ENCODE data around the gene CYP11A1. TPM values are rescaled to one million over a fixed set of nuclear protein-coding genes. Genes with fewer than 3 reads are reported as not detected.

CYP11A1 gene
- total RNA-seq, 1 donor from 2014 or later, result 0.80 TPM

GRCh38 chr15:74403991-74404563 is 36.6 kb upstream of the CYP11A1 start:
- Mint-ChIP-seq H3K36me3 (no peaks in the 10 kb centered on the region), H3K27ac (no peak overlapping the region), H3K4me3 (no peak overlapping the region)

DNA sequence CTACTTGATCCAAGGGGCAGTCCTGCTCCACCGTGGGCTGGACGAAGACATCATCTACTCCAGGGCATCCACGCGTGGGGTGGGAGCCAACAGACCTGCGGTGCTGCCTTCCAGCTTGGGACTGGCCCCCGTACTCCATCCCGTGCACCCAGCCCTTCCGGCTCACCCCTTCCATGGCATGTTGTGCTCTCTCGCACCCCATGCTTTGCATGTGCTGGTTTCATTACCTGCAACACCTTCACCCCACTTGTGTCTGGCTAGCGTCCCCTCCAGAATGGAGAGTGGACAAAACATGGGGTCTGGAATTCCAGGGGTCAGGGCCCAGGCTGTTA is 36.1 kb upstream of the CYP11A1 start:
- H3K36me3 Mint-ChIP-seq, result no peaks in the 10 kb centered on the region
- peaks cover 5% of the 10 kb centered on the region for H3K27me3 Mint-ChIP-seq
- H3K27ac Mint-ChIP-seq, result no peak overlapping the region
- no peak overlapping the region for H3K4me3 Mint-ChIP-seq
- TF ChIP-seq, protein P1, sequence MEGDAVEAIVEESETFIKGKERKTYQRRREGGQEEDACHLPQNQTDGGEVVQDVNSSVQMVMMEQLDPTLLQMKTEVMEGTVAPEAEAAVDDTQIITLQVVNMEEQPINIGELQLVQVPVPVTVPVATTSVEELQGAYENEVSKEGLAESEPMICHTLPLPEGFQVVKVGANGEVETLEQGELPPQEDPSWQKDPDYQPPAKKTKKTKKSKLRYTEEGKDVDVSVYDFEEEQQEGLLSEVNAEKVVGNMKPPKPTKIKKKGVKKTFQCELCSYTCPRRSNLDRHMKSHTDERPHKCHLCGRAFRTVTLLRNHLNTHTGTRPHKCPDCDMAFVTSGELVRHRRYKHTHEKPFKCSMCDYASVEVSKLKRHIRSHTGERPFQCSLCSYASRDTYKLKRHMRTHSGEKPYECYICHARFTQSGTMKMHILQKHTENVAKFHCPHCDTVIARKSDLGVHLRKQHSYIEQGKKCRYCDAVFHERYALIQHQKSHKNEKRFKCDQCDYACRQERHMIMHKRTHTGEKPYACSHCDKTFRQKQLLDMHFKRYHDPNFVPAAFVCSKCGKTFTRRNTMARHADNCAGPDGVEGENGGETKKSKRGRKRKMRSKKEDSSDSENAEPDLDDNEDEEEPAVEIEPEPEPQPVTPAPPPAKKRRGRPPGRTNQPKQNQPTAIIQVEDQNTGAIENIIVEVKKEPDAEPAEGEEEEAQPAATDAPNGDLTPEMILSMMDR (conservative IDR thresholded peaks at IDR 0.05), result no peak
- peaks cover 20% of the 10 kb centered on the region for H3K4me1 Mint-ChIP-seq (ENCODE audit: unreplicated experiment)
- no peaks in the 10 kb centered on the region for H3K9me3 Mint-ChIP-seq
- no peak for DNase-seq (ENCODE audit: extremely low spot score, unreplicated experiment)

More at GRCh38 chr15:74403991-74404563, 36.6 kb upstream of the CYP11A1 start:
- Mint-ChIP-seq H3K9me3 (no peaks in the 10 kb centered on the region), H3K4me1 (ENCODE audit: unreplicated experiment) (peaks cover 21% of the 10 kb centered on the region), H3K27me3 (peaks cover 6% of the 10 kb centered on the region)
- no peak for DNase-seq (ENCODE audit: extremely low spot score, unreplicated experiment)
- TF ChIP-seq, protein P1 (conservative IDR thresholded peaks at IDR 0.05), result no peak

- Mint-ChIP-seq H3K27ac (no peak overlapping the region), H3K27me3 (peaks cover 2% of the 10 kb centered on the region), H3K36me3 (no peaks in the 10 kb centered on the region), H3K4me1 (ENCODE audit: unreplicated experiment) (peaks cover 17% of the 10 kb centered on the region), H3K4me3 (no peak overlapping the region), H3K9me3 (no peaks in the 10 kb centered on the region)
- TF ChIP-seq, protein P1 (conservative IDR thresholded peaks at IDR 0.05), result no peak
- DNase-seq (ENCODE audit: extremely low spot score, unreplicated experiment), result no peak
Measured at GRCh38 chr15:74402873-74403587, 35.6 kb upstream of the CYP11A1 start.

DNA sequence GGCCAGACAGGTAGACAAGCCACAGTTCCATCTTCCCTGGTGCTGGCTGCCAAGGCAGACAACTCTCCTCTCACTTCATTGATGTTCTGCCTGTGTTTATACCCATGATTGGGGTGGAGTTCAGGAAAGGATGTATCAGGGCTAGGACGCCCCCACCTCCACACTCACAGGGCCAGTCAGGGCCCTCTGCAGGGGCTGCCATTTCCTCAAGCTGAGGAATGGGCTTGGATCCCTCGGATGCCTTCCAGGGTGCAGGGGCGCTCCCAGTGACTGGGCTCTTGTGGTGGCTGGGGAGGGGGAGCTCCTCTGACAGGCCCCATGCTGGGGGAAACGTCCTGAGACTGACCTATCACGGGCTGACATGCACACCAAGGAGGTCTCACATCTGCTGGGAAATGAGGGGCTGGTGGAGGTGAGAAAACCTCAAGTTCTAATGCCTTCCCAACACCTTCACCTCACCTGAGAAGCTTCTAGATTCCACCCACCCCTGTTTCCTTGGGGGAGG is 34.9 kb upstream of the CYP11A1 start:
- no peak for DNase-seq (ENCODE audit: extremely low spot score, unreplicated experiment)
- H3K36me3 Mint-ChIP-seq, result no peaks in the 10 kb centered on the region
- TF ChIP-seq, protein P1 (conservative IDR thresholded peaks at IDR 0.05), result no peak
- H3K9me3 Mint-ChIP-seq, result no peaks in the 10 kb centered on the region
- H3K4me1 Mint-ChIP-seq (ENCODE audit: unreplicated experiment), result peaks cover 16% of the 10 kb centered on the region
- H3K4me3 Mint-ChIP-seq, result no peak overlapping the region
- no peak overlapping the region for H3K27ac Mint-ChIP-seq
- peaks cover 2% of the 10 kb centered on the region for H3K27me3 Mint-ChIP-seq

DNA sequence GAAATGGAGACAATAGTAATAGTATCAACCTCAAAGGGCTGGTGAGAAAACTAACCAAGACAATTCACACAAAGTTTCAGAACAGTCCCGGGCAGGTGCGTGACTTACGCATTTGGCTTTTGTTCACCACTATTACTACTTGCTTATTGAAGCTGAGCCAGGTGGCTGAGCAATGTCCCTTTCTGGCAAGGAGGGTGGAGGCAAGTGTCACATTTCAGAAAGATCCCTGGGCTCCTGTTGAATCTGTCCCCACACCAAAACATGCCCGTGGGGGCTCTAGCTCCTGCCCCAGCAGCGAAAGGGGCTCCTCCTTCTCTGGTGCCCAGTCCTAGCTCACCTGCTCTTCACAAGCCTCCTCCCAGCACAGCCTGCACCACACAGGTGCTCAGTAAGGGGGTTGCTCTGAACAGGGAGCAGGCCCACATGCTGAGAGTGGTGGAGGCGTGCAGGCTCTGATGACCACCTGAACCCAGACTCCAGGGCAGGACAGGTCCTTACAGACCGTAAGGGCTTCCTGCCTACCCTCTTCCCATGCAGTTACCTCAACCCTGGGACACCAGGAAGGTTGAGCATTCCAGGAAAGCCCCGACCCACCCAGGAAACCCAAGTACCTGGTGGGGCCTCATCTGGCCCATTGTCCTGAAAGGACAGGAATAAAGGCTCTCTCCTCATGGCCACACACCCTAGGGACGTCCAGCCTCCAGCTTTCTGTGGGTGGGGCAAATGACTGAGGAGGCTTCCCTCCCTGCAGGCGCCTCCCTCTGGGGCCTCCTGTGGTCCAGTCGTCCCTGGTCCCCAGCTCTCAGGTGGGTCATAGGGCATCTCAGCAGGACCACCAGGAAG is 33.7 kb upstream of the CYP11A1 start:
- Mint-ChIP-seq H3K27ac (peak overlapping the region; percentile 31), H3K27me3 (no peaks in the 10 kb centered on the region), H3K4me3 (no peak overlapping the region), H3K9me3 (no peaks in the 10 kb centered on the region), H3K4me1 (ENCODE audit: unreplicated experiment) (peaks cover 12% of the 10 kb centered on the region), H3K36me3 (no peaks in the 10 kb centered on the region)
- TF ChIP-seq, protein P1 (conservative IDR thresholded peaks at IDR 0.05), result no peak
- no peak for DNase-seq (ENCODE audit: extremely low spot score, unreplicated experiment)
